Activated CD8-positive, alpha-beta memory T cell treated with anti-CD3 and anti-CD28 coated beads, Interleukin-2, amount 50 U/mL, for 24 hours (primary cell): ENCODE measurements around the gene MSI2.

Experiments used
- DNase-seq: peaks from one replicate; pipeline ENCODE4 v3.0.0-alpha.2; 2020; ENCODE audit errors: extremely low read depth

Gene MSI2

DNA sequence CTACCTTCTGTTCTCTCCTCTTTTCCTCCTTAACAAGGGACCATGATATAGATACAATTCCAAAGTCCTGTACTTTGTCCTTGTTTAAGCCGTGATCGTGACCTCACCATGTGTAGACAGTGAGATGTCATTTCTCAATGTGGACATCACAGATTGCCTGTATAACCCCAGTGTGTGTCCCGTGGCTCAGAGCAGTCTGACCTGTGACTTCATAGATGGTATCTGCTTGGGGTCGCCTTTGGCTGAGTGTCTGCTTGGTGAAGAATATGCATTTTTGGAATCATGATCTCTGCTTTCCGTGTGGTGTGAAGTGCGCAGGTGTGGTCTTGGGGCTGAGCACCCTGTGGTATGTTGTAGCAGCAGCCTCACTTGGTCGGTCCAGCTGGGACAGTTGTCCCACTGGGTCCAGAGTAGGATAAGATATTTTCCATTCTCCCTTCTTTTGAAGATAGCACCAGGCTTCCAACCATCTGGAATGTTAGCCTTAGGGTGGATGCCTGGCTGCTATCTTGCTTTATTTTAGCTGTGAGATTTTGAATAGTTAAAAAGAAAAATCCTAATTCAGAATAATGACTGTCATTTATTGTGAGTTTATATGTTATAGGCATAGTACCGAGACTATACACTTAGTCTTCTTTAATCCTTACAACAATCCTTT is 13.4 kb downstream of the MSI2 start:
- no peak for DNase-seq

DNA sequence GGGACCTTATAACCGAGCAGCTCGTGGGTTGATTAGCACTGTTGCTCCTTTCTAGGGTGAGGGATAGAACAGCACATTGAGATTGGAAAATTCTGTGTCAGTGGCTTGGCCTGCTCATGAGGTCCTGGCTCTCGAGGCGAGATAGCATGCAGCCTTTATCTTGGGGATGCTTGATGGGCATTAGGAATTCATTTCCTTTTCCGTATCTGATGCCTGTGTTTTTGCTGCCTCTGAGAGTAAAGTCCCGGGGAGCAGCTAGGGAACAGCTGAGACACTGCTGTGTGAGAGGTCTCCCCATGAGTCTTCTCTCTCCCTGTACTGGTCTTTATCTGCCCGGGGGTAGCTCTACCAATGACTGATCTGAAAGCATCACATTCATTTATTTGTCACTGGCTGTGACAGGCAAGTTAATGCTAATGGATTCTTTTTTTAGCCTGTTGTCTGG is 14.5 kb downstream of the MSI2 start:
- DNase-seq, result no peak

DNA sequence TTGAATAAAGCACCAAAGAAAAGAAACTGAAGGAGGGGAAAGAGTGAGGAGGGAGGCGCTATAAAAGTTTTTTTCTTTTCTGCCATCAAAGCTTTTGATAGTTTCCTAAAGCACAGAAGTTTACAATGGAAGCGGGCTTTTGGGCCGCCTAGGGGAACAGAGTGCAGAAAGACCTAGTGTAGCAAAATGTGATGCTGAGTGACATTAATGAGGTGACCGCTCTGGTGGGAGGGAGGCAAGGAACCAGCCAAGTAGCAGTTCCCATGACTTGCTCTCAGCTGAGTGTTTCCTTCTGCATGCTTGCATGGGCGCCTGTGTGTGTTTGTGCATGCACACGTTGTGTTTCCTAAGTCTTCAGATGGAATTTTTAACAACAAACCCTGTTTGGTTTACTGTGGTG is 15.5 kb downstream of the MSI2 start:
- DNase-seq, result no peak

DNA sequence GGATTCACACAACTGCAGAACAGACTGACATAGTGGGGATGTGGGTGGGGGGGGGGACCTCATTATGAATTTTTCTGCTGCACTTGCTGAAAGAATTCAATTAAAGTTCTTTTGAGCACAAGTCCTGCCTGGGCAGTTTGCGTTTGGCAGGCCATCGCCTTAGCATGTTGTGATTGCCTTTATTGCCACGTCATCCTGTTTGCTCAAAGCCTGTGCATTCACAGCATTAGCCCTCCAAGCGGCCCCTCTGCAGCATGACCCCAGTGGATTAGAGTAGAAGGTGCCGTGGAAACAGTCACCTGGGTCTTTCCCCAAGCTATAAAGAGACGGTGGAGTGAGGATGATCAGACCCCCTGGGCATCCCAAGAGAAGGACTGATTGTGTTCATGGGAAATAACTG is 17.2 kb downstream of the MSI2 start:
- DNase-seq, result no peak

DNA sequence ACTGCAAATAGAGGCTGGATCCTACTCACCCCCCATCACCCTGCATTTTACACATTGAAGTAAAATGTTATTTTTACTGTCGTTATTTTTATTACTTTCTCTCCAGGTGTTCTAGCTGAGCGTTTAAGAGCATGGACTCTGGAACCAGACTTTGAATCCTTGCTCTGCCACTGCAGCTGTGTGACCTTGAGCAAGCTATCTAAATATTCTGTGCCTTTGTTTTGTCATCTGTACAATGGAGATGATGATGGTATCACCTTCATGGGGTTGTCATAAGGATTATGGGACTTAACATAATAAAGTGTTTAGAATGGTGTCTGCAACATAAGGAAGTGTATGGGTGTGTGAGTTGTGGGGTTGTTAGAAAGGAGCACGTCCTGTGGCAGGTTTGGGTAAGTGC is 17.8 kb downstream of the MSI2 start:
- DNase-seq, result no peak

DNA sequence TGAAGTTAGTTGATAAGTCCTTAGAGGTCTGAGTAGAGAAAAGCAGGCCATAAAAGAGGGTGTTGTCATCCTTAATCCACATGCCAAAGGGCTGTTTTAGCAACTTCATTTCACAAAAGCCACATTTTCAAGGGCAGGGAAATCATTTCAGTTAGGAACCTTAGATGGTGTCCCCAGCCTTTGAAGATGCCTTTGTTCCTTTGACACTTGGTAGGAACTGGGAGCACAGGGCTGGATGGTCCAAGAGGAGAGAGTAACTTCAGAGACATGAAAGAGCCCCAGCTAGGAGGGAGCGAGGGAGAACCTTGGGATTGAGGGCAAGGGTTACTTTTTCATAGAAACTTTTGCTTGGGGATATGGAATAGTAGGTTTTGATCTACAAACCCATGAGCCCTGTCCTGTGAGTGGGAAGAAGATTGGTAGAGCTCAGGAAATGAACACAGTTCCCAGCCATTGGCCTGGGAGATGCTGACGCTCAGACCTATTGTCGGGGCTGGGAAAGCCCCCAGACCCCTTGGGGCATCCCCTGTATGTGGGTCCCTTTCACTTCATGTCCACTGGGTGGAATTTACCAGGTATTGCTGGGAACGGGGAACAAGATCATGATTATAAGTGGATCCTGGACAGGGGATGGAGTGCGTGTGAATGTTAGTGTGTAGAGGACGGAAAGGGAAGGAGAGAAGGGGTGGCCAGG is 18.9 kb downstream of the MSI2 start:
- DNase-seq, result no peak

DNA sequence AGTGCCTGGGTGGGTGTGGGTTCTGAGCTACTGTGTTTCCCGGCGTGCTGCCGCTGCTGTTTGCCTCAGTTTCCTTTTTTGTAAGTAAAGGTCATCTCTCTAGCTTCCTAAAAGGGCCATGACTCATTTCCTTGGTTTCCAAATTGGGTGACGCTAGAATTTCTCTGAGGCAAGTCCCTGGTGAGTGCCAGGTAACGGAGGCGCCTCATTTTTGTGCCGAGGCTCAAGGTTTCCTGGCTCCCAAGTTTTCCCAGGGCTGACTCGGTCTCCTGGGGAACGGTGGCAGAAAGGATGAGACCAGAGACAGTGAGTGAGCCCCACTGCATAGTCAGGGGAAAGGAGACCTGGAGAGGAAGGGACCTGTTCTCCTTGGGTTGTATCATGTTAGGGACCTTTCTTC is 20.3 kb downstream of the MSI2 start:
- DNase-seq, result no peak

DNA sequence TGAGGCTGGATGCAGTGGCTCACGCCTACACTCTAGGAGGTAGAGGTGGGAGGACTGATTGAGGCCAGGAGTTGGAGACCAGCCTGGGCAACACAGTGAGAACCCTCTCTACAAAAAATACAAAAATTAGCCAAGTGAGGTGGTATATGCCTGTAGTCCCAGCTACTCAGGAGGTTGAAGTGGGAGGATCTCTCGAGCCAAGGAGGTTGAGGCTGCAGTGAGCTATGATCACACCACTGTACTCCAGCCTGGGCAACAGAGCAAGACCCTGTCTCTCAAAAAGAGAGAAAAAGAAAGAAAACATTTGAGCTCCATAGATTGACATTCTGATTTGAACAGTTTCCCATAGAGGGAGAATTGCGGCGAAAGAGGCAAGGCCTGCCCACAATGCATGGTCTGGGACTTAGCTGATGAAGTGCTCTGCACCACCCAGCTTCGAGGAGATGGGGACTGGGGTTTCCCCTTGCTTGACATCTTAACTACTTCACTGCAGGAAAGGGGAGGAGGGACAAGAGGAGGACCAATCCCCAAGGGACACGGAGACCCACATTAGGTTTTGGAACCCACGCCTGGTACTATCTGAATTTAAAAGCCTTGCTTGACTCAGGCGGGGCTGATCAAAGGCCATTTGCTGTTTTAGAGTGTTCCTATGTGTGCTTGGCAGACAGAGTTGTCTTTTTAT is 21.7 kb downstream of the MSI2 start:
- DNase-seq, result no peak

DNA sequence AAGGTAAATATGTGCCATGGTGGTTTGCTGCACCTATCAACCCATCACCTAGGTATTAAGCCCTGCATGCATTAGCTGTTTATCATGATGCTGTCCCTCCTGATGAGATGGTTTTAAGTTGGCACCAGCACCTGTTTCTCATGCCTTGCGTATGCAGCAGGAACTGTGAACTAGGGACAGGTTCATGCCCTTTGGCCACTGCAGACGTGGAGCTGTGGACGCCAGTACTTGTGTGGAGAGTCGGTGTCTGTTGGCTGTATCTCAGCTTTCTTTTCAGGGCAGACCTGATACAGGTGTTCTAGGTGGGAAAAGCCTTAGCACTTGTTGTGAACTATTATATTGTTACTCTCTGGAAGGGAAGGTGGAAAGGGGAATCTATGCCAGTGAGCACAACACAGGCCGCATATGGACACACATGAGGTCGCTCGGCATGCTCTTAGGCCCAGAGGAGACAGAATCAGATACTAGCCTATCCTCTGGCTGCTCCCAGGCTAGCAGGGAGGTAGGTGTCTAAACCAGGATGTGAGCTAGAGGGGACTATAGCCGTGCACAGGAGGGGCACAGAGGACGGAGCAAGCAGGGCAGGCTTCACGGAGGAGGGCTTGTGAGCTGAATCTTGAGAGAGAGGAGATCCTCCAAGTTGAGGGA is 22.5 kb downstream of the MSI2 start:
- DNase-seq, result no peak

DNA sequence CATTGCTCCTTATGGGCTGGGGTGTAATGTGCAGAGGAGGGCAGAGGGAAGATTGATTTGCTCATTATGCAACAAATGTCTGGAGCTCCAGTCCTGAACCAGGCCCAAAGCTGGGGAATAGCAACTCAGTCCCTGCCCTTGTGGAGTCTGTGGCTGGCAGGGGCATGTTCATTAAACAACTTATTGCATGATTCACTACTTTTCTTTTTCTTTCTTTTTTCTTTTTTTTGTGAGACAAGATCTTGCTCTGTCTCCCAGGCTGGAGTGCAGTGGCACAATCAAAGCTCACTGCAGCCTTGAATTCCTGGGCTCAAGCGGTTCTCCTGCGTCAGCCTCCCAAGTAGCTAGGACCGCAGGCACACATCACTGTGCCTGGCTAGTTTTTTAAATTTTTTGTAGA is 23.1 kb downstream of the MSI2 start:
- DNase-seq, result no peak

DNA sequence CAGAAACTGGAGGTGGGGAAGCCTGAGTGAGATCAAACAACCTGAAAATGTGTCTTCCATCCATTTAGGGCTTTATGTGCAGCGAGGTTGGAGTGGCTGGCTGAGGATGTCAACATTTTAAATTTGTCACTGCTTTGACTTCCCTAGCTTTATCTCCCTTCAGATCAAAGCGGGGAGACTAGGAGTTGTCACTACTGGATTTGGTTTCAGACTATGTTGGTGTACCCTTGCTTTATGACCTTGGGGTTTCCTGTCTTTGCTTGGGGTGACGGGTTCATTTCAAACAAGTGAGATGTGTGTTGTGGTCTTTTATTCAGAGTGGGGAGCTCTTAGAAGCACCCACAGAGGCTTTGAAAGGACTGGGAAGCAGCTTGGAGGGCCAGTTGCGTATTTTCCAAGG is 25.6 kb downstream of the MSI2 start:
- no peak for DNase-seq

DNA sequence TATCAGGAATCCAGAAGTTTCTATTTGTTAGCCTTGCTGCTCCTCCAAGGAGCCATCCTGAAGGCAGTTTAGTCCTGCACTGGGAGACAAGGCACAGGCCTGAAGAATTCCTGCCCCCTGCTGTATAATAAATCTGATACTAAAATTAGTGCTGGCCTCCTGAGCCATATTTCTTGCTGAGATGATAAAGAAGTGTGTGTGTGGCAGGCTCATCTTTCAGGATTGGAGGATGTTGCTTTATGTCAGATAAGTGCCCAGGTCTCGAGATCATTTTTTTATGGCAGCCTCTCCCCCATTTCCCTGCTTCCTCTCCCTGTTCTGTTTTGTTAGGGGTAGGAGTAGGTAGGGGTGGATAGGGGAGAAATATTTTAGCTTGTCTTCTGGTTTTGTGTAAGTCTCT is 26.0 kb downstream of the MSI2 start:
- no peak for DNase-seq

DNA sequence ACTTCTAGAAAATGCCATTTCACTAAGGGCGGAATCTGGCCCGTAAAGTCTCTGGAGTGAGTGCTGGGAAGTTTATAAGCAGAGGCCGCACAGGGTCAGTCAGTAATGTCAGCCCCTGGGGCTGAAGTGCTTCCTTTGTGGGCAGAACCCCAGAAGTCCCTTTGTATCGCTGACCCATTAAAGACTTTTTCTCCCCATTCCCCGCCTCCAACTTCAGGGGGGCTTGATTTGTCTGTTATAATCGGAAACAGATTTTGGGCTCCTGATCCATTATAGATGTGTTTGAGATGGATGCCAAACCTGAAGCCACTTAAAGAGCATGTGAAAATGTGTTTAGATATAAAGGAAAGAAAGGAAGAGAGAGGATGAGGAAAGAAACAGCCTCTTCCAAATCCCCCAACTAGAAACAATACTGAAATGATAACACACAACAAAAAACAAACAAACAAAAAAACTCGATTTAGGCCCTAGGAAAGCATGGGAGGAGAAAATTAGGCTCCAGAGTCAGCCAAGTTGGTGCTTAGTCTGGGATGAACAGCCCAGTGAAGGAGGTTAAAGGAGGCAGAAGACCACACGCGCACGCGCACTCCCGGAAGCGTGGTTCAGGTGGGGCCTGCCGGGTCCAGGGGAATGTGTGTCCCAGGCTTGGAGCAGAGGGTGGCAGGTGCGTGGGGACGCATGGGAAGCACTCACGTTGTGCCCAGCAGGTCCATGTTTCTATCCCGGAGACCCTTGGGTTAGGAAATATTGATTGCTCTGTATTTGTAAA is 27.1 kb downstream of the MSI2 start:
- no peak for DNase-seq

DNA sequence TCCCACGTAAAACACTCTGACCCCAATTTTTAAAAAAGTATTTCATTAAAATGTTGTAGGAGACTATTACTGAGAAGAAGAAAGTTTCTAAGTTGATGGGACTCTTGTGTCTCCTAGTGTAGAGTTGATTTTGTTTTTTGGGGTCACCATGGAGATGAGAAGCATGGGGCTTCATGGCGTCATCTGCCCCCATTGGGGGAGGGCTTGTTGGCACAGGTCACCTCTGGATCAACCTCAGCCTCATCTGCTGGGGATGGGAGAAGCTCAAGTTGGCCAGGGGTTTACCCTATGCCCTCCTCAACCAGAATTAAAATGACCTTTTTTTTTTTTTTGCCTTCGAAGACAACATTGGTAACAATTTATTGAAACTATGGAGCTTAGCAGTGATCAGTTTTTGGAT is 28.3 kb downstream of the MSI2 start:
- DNase-seq, result no peak

DNA sequence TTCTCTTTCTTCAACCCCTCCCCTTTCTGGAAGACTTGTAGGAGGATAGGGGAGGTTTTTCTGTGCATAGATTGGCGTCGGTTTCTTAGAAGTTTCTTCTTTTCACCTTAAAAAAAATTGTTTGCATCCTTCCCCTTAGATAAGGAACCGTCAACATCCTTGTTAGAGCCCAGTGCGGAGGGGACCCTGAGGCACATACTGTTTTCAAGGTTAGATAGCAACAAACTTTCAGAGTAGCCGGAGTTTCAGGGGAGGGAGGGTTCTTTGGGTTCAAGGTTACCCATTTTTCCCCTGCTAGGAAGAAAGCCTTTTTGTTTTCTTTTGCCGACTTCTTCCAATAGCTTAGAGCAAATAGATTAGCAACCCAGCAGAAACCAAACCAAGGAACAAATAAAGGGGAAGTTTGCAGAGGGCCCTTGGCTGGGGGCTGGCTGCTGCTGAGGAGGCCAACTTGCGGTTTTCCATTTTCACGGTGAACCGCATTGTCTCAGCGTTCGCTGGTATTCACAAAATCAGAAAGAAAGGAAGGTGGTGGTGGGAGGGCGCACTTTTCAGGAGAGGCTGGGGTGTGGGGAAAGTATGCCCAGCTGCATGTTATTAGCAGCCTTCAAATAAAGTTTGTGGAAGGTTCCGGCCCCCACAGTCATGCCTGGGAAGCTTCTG is 28.8 kb downstream of the MSI2 start:
- peak; percentile 27 for DNase-seq

DNA sequence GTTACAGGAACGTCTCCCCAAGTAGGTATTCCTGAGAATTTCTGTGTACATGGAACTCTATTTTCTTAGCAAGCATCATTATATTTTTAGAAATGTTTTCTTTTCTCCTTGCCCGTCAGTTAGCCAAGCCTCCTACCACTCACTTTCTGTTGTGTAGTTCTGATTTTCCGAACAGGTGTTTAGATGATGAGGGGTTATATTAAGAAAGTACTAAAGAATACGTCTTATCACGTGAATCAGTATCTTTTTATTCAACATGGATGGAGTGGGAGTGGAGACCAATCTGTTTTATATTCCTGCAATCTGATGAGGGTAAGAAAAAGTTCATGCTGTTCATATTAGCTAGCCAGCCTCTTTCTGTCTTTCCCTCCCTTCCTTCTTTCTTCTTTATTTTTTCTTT is 29.4 kb downstream of the MSI2 start:
- DNase-seq, result no peak

DNA sequence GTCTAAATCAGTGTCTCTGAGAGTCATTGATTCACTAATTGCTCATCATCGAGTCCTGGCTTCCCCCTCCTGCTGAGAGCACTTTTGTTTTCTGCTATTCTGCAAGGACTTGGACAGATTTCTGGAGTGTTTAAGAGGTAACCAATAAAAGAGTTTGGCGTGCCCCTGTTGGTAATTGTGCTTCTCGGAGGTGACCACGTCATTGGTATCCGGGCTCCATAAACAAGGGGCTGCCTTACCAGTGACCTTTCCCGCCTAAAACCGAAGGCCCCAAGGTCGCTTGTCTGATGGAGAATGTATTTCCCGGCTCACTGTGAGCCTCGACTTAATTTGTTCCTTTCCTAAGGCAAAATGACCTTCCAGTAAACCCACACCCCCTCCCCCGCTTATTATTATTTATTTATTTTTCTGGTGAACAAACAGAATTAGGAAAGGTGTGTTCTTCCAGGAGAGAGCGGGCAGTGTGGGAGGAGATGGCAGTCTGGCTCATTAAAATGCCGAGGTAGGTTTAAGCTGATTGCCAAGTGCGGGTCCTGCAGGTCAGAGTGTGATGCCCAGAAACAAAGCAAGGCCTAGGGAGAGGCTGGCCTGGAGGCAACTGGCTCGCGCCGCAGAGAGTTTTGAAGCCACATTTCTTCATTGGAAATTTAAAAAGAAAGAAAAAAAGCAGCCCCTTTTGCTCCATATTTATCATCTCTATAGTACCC is 30.2 kb downstream of the MSI2 start:
- DNase-seq, result no peak

DNA sequence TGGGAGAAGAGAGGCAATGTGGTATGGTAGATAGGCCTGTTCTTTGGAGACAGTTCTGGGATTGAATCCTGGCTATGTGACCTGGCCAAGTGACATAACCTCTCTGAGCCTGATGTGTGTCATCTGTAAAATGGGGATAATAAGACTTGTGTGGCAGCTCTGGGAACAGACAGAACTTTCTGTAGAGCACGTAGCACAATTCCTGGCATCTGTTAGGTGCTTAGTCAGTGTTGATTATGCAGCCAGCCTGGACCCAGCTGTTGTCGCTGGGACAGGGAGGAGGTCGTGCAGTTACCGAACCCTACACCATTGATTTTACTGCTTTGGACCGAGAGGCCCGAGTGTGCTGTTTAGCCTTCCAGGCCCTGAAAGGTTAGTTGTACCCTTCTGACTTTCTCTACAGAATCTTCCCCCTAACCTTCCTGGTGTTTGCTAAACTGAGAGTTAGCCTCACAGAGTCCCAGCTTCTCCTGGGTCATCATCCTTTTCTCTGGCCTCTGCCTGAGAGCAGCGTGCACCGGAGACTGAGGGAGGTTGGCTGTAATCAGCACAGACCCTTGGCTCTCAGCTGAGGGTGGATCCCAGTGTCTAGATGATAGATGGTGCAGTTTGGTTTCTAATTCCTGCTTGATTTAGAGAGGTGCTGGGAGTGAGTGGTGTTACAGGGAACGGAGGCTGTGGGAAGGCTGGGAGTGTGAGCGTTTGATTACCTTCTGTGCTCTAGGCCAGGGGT is 31.9 kb downstream of the MSI2 start:
- DNase-seq, result no peak

DNA sequence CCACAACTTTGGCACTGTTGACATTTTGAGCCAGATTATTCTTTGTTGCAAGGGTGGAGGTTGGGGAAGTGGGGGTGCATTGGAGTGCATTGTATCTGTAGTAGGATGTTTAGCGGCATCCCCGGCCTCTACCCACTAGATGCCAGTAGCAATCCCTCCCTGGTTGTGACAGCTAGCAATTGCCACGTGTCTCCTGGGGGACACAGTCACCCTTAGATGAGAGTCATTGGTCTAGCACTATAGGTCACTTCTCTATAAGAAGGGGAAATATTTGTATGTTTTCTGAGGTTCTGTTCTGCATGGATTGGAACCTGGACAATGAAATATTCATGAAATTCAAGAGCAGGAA is 32.4 kb downstream of the MSI2 start:
- DNase-seq, result no peak

DNA sequence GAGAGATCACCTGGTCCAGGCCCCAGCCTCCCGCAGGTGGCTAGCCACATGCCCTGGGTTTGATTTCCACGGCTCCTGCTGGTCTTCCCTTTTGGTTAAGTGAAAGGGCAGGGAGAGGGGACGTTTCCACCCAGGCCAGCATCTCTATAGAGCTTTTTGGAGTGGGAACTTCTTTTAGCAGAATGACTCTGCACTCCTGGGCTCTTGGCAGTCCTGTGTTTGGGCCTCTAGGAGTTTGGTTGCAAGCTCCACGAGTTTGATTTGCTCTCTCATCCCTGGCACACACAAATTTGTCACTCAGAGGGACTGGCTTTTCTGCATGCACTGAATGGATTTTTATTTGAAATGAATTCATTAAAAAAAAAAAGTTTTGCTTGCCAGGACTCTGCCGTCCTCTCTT is 32.8 kb downstream of the MSI2 start:
- DNase-seq, result no peak
